HEK293 (cell line): Measurements from ENCODE around the gene GLCE.

Source experiments
- BCL11B ChIP-seq: fragments of 450-650 bp; formaldehyde crosslinking; IDR thresholded peaks from 2 replicates; pipeline ENCODE4 v1.5.1; 2016; ENCODE audit warnings: low read depth, missing biosample characterization, missing genetic modification characterization
- EGR2 ChIP-seq: fragments of 450-650 bp; formaldehyde crosslinking; IDR thresholded peaks from 2 replicates; pipeline ENCODE4 v1.5.1; 2016; ENCODE audit warnings: low read depth, missing biosample characterization, missing genetic modification characterization
- FEZF1 ChIP-seq: fragments of 450-650 bp; formaldehyde crosslinking; IDR thresholded peaks from 2 replicates; pipeline ENCODE4 v1.5.1; 2016; ENCODE audit warnings: missing biosample characterization, missing genetic modification characterization
- GLIS1 ChIP-seq: fragments of 450-650 bp; formaldehyde crosslinking; IDR thresholded peaks from 2 replicates; pipeline ENCODE4 v1.5.1; 2016; ENCODE audit warnings: missing biosample characterization, missing genetic modification characterization
- GLIS2 ChIP-seq: fragments of 450-650 bp; formaldehyde crosslinking; IDR thresholded peaks from 2 replicates; pipeline ENCODE4 v1.5.1; 2016; ENCODE audit warnings: missing biosample characterization, missing genetic modification characterization
- HOXC10 ChIP-seq: sonication (generic); formaldehyde crosslinking; IDR thresholded peaks from 2 replicates; pipeline ENCODE4 v1.8.1; 2023; ENCODE audit warnings: mild to moderate bottlenecking, missing genetic modification reagents
- HOXD13 ChIP-seq: sonication (generic); formaldehyde crosslinking; IDR thresholded peaks from 2 replicates; pipeline ENCODE4 v1.8.0; 2022; ENCODE audit warnings: missing genetic modification reagents, borderline replicate concordance
- KLF10 ChIP-seq: fragments of 450-650 bp; IDR thresholded peaks from 2 replicates; pipeline ENCODE4 v1.5.1; 2018; ENCODE audit warnings: missing biosample characterization, mild to moderate bottlenecking, missing genetic modification characterization
- SALL2 ChIP-seq: fragments of 450-650 bp; formaldehyde crosslinking; IDR thresholded peaks from 2 replicates; pipeline ENCODE4 v1.5.0; 2017; ENCODE audit warnings: missing biosample characterization, mild to moderate bottlenecking, missing genetic modification characterization, borderline replicate concordance
- SP7 ChIP-seq: fragments of 450-650 bp; formaldehyde crosslinking; IDR thresholded peaks from 2 replicates; pipeline ENCODE4 v1.5.1; 2016; ENCODE audit warnings: missing biosample characterization, missing genetic modification characterization
- YY1 ChIP-seq: fragments of 450-650 bp; formaldehyde crosslinking; IDR thresholded peaks from 2 replicates; pipeline ENCODE4 v1.5.1; 2018; ENCODE audit warnings: missing biosample characterization, missing genetic modification characterization
- ZBTB17 ChIP-seq: fragments of 450-650 bp; formaldehyde crosslinking; IDR thresholded peaks from 2 replicates; pipeline ENCODE4 v1.5.1; 2016; ENCODE audit warnings: missing biosample characterization, missing genetic modification characterization
- ZBTB48 ChIP-seq: fragments of 450-650 bp; formaldehyde crosslinking; IDR thresholded peaks from 2 replicates; pipeline ENCODE4 v1.5.1; 2016; ENCODE audit warnings: missing biosample characterization, missing genetic modification characterization
- ZBTB8A ChIP-seq: fragments of 450-650 bp; formaldehyde crosslinking; IDR thresholded peaks from 2 replicates; pipeline ENCODE4 v1.5.1; 2016; ENCODE audit warnings: missing biosample characterization, missing genetic modification characterization
- ZEB2 ChIP-seq: fragments of 450-650 bp; formaldehyde crosslinking; IDR thresholded peaks from 2 replicates; pipeline ENCODE4 v1.5.1; 2016; ENCODE audit warnings: missing biosample characterization, missing genetic modification characterization
- ZFHX2 ChIP-seq: fragments of 450-650 bp; formaldehyde crosslinking; conservative IDR thresholded peaks from 2 replicates; pipeline ENCODE4 v1.5.1; 2016; ENCODE audit warnings: missing biosample characterization, missing genetic modification characterization
- ZFP3 ChIP-seq: fragments of 450-650 bp; formaldehyde crosslinking; IDR thresholded peaks from 2 replicates; pipeline ENCODE4 v1.5.1; 2016; ENCODE audit warnings: low read depth, missing biosample characterization, missing genetic modification characterization
- ZNF10 ChIP-seq: fragments of 450-650 bp; formaldehyde crosslinking; IDR thresholded peaks from 2 replicates; pipeline ENCODE4 v1.5.1; 2017; ENCODE audit warnings: missing biosample characterization, missing genetic modification characterization
- ZNF121 ChIP-seq: fragments of 450-650 bp; formaldehyde crosslinking; IDR thresholded peaks from 2 replicates; pipeline ENCODE4 v1.5.1; 2016; ENCODE audit warnings: missing biosample characterization, missing genetic modification characterization
- ZNF146 ChIP-seq: fragments of 450-650 bp; formaldehyde crosslinking; IDR thresholded peaks from 2 replicates; pipeline ENCODE4 v1.5.1; 2016; ENCODE audit warnings: missing biosample characterization, missing genetic modification characterization
- ZNF157 ChIP-seq: fragments of 450-650 bp; formaldehyde crosslinking; IDR thresholded peaks from 2 replicates; pipeline ENCODE4 v1.5.1; 2016; ENCODE audit warnings: missing biosample characterization, missing genetic modification characterization
- ZNF175 ChIP-seq: fragments of 450-650 bp; formaldehyde crosslinking; IDR thresholded peaks from 2 replicates; pipeline ENCODE4 v1.5.1; 2016; ENCODE audit warnings: missing biosample characterization, missing genetic modification characterization
- ZNF24 ChIP-seq: fragments of 450-650 bp; formaldehyde crosslinking; IDR thresholded peaks from 2 replicates; pipeline ENCODE4 v1.5.1; 2016; ENCODE audit warnings: missing biosample characterization, missing genetic modification characterization
- ZNF311 ChIP-seq: fragments of 450-650 bp; formaldehyde crosslinking; IDR thresholded peaks from 2 replicates; pipeline ENCODE4 v1.5.1; 2017; ENCODE audit warnings: missing biosample characterization, missing genetic modification characterization, borderline replicate concordance
- ZNF37A ChIP-seq: fragments of 450-650 bp; IDR thresholded peaks from 2 replicates; pipeline ENCODE4 v1.5.1; 2018; ENCODE audit warnings: missing biosample characterization, missing genetic modification characterization
- ZNF529 ChIP-seq: fragments of 450-650 bp; formaldehyde crosslinking; IDR thresholded peaks from 2 replicates; pipeline ENCODE4 v1.5.1; 2017; ENCODE audit warnings: missing genetic modification characterization, missing biosample characterization; ENCODE audit not compliant: insufficient replicate concordance
- ZNF558 ChIP-seq: fragments of 450-650 bp; formaldehyde crosslinking; IDR thresholded peaks from 2 replicates; pipeline ENCODE4 v1.5.1; 2016; ENCODE audit warnings: missing biosample characterization, missing genetic modification characterization
- ZNF600 ChIP-seq: fragments of 450-650 bp; formaldehyde crosslinking; IDR thresholded peaks from 2 replicates; pipeline ENCODE4 v1.5.1; 2016; ENCODE audit warnings: missing biosample characterization, missing genetic modification characterization
- ZNF621 ChIP-seq: fragments of 450-650 bp; formaldehyde crosslinking; IDR thresholded peaks from 2 replicates; pipeline ENCODE4 v1.5.1; 2017; ENCODE audit warnings: missing biosample characterization, missing genetic modification characterization
- ZNF624 ChIP-seq: fragments of 450-650 bp; formaldehyde crosslinking; IDR thresholded peaks from 2 replicates; pipeline ENCODE4 v1.5.1; 2017; ENCODE audit warnings: missing biosample characterization, missing genetic modification characterization
- ZNF626 ChIP-seq: fragments of 450-650 bp; sonication (Bioruptor Pico); formaldehyde crosslinking; IDR thresholded peaks from 2 replicates; pipeline ENCODE4 v1.5.1; 2018; ENCODE audit warnings: missing biosample characterization, missing genetic modification characterization, inconsistent platforms
- ZNF654 ChIP-seq: fragments of 450-650 bp; formaldehyde crosslinking; IDR thresholded peaks from 2 replicates; pipeline ENCODE4 v1.5.1; 2016; ENCODE audit warnings: low read depth, missing biosample characterization, missing genetic modification characterization
- ZNF658 ChIP-seq: fragments of 450-650 bp; formaldehyde crosslinking; IDR thresholded peaks from 2 replicates; pipeline ENCODE4; 2016; ENCODE audit warnings: missing biosample characterization, missing genetic modification characterization
- ZNF692 ChIP-seq: fragments of 450-650 bp; formaldehyde crosslinking; IDR thresholded peaks from 2 replicates; pipeline ENCODE4 v1.5.1; 2016; ENCODE audit warnings: missing biosample characterization, missing genetic modification characterization
- ZNF843 ChIP-seq: fragments of 450-650 bp; formaldehyde crosslinking; IDR thresholded peaks from 2 replicates; pipeline ENCODE4 v1.5.1; 2016; ENCODE audit warnings: missing biosample characterization, missing genetic modification characterization
- ZSCAN4 ChIP-seq: fragments of 450-650 bp; formaldehyde crosslinking; IDR thresholded peaks from 2 replicates; pipeline ENCODE4 v1.5.1; 2017; ENCODE audit warnings: missing biosample characterization, missing genetic modification characterization
- TF ChIP-seq, protein P1 (sequence below): fragments of 450-650 bp; formaldehyde crosslinking; IDR thresholded peaks from 2 replicates; pipeline ENCODE4 v1.5.1; 2016; ENCODE audit warnings: missing biosample characterization, missing genetic modification characterization
- TF ChIP-seq, protein P2 (sequence below): fragments of 450-650 bp; formaldehyde crosslinking; IDR thresholded peaks from 2 replicates; pipeline ENCODE4 v1.5.1; 2016; ENCODE audit warnings: missing biosample characterization, missing genetic modification characterization, low read depth

Gene GLCE

DNA sequence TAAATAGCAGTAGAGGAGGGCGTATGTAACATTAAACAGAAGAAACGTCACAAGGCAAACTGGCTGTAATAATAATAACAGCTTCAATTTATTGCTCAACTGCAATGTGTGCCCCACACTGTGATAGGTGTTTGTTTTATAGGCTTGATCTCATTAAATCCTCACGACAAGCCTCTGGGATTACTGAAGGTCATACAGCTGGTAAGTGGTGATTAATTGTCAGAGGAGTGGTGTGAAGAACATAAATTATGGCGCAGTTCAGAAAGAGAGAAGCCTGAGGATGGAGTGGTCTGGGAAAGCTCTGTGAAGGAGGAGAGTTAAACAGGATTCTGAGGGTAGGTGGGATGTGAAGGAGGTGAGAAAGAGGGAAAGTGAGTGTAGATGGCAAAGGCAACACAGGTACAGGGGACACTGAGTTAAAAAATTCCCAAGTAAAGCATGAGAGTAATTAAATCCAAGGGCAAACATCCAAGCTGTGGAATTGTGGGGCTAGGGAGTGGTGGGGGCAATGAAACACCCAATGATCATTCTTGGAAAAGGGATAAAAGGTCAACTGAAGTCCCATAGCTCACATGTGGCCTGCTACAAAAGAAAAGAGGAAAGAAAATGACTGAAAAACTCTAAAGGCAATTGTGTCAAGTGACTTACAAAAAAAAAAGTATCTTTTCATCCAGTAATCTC lies 16.5 kb upstream of the GLCE start (continued):
- TF ChIP-seq ZNF692 (tag by site-specific recombination), result peak; percentile 76
- peak; percentile 56; the same call in 1 of the 2 replicates for TF ChIP-seq ZNF600
- TF ChIP-seq HOXD13, result no peak
- peak; percentile 92 for TF ChIP-seq ZEB2
- TF ChIP-seq ZNF843 (tag by site-specific recombination), result peak; percentile 100
- no peak; the same call in 1 of the 2 replicates for TF ChIP-seq ZFHX2 (tag by site-specific recombination)
- TF ChIP-seq ZNF658 (tag by site-specific recombination), result no peak
- no peak for TF ChIP-seq ZNF37A
- no peak for TF ChIP-seq EGR2
- TF ChIP-seq ZNF175 (tag by site-specific recombination), result no peak
- no peak for TF ChIP-seq GLIS2
- peak; percentile 90 for TF ChIP-seq ZNF558 (tag by site-specific recombination)
- TF ChIP-seq FEZF1 (tag by site-specific recombination), result peak; percentile 99
- TF ChIP-seq ZNF24, result peak; percentile 97
- peak; percentile 62 for TF ChIP-seq ZSCAN4
- no peak for TF ChIP-seq ZFP3
- peak; percentile 71; the same call in 1 of the 2 replicates for TF ChIP-seq ZNF121 (tag by site-specific recombination)
- peak; percentile 82 for TF ChIP-seq ZNF10
- no peak for TF ChIP-seq BCL11B
- no peak for TF ChIP-seq SALL2 (tag by site-specific recombination)
- TF ChIP-seq, protein P1, sequence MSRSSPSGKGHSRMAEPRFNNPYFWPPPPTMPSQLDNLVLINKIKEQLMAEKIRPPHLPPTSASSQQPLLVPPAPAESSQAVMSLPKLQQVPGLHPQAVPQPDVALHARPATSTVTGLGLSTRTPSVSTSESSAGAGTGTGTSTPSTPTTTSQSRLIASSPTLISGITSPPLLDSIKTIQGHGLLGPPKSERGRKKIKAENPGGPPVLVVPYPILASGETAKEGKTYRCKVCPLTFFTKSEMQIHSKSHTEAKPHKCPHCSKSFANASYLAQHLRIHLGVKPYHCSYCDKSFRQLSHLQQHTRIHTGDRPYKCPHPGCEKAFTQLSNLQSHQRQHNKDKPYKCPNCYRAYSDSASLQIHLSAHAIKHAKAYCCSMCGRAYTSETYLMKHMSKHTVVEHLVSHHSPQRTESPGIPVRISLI (tag by site-specific recombination), result no peak
- peak; percentile 92 for TF ChIP-seq ZBTB17 (tag by site-specific recombination)
- no peak for TF ChIP-seq ZNF626 (tag by site-specific recombination)
- TF ChIP-seq ZNF621 (tag by site-specific recombination), result no peak
- no peak; the same call in 1 of the 2 replicates for TF ChIP-seq ZNF157 (tag by site-specific recombination)
- no peak for TF ChIP-seq HOXC10 (CRISPR knock-in tag)
- TF ChIP-seq ZNF311, result no peak
- TF ChIP-seq ZNF654, result no peak
- TF ChIP-seq ZNF529 (tag by site-specific recombination), result no peak
- TF ChIP-seq ZBTB48 (tag by site-specific recombination), result peak; percentile 35; the same call in 1 of the 2 replicates
- peak; percentile 30; the same call in 1 of the 2 replicates for TF ChIP-seq YY1 (tag by site-specific recombination)
- peak; percentile 69; the same call in 1 of the 2 replicates for TF ChIP-seq ZNF146 (tag by site-specific recombination)
- TF ChIP-seq KLF10 (tag by site-specific recombination), result peak; percentile 95
- 0 out of 2 replicates have a peak, but pooled peaks have one; percentile 18 for TF ChIP-seq ZNF624
- TF ChIP-seq SP7 (tag by site-specific recombination), result peak; percentile 100
- TF ChIP-seq, protein P2, sequence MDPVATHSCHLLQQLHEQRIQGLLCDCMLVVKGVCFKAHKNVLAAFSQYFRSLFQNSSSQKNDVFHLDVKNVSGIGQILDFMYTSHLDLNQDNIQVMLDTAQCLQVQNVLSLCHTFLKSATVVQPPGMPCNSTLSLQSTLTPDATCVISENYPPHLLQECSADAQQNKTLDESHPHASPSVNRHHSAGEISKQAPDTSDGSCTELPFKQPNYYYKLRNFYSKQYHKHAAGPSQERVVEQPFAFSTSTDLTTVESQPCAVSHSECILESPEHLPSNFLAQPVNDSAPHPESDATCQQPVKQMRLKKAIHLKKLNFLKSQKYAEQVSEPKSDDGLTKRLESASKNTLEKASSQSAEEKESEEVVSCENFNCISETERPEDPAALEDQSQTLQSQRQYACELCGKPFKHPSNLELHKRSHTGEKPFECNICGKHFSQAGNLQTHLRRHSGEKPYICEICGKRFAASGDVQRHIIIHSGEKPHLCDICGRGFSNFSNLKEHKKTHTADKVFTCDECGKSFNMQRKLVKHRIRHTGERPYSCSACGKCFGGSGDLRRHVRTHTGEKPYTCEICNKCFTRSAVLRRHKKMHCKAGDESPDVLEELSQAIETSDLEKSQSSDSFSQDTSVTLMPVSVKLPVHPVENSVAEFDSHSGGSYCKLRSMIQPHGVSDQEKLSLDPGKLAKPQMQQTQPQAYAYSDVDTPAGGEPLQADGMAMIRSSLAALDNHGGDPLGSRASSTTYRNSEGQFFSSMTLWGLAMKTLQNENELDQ (tag by site-specific recombination), result peak; percentile 84
- TF ChIP-seq ZBTB8A (tag by site-specific recombination), result peak; percentile 91
- peak; percentile 93 for TF ChIP-seq GLIS1 (tag by site-specific recombination)
